HG02588 (cell line): ENCODE results near the gene NR1H2.
"Not testable (repeated sequence)": the region's sequence is repeated elsewhere in the genome, so short reads cannot be mapped to it uniquely, and the experiment has no call there.

ENCODE experiments used
- ATAC-seq: cut with Tn5 transposase; IDR thresholded peaks from one replicate; pipeline ENCODE4 v1.9.1; 2021; ENCODE audit warnings: mild to moderate bottlenecking, moderate library complexity; ENCODE audit not compliant: unreplicated experiment

Gene NR1H2

DNA sequence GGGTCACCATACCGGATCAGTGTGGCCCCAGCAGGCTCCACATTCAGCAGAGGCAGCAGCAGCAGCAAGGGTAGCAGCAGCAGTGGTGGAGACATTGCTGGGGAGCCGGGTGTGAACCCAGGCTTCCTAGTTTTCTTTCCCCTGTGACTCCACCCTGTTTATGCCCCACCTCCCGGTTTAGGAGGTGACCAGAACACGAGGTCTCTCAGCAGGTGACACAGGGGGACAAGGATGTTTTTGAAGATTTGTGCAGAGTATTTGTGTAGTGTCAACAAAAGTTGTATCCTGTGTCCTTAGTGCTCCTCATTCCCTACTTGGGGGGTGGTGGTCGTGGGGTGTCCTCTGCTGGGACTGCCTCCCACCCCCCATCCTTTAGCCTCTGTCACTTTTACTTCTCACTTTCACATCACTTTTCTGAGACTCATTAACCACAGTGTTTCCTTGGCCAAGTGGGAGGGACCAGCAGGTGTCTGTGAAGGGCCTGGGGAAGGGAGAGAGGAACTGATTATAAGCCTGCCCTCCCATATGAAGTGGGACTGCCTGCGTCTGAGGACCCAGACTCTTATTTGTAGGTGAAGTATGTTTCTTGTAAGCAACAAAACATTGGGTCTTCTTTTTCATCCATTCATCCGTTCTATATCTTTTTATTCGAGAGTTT lies 31.5 kb upstream of the NR1H2 start:
- ATAC-seq: peak; percentile 37

DNA sequence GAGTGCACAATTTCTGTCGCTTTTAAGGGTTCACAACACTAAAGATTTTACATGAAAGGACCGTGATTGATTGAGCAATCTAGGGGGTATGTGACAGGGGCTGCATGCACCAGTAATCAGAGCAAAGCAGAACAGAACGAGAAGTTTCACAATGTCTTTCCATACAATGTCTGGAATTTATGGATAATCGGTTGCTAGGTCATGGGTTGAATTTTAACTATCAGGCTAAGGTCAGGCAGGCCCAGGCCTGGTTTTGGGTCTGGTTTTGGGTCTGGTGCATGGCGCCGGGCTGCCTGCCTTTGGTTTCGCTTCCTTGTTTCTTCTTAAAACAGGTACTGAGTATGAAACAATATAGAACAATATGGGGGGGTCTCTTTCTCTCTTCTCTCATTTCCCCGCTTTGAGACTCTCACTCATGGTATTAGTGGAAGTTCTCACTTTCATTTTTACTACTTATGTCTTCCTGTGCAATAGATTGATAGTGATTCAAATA lies 29.1 kb upstream of the NR1H2 start:
- not testable (repeated sequence) for ATAC-seq

- ATAC-seq: no peak
Measured at GRCh38 chr19:50349277-50350057, 26.8 kb upstream of the NR1H2 start.

DNA sequence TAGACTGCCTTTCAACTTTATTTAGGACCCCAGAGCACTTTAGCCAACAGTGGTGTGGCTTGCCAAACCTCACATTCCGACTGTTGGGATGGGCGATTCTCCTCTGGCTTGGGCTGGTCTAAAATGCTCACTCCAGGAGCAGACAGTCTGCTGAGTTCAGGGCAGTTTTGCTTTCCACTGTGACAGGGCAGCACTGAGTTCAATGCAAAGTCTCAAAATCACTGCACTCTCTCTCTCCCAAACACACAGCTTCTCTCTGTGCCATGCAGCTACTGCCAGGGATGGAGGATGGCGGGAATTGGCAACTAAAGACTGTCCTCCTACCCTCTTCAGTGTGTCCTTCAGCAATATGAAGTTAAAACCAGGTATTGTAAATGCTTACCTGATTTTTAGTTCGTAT lies 24.0 kb upstream of the NR1H2 start:
- ATAC-seq: no peak

DNA sequence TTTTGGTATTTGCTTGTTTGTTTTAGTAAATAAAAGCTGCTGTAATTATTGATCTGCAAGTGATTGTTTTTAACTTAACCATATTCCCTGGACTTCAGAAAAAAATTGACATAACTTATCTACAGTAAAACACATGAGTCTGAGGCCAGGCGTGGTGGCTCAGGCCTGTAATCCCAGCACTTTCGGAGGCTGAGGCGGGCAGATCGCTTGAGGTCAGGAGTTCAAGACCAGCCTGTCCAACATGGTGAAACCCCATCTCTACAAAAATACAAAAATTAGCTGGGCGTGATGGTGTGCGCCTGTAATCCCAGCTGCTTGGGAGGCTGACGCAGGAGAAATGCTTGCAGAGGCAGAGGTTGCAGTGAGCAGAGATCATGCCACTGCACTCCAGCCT lies 22.8 kb upstream of the NR1H2 start:
- not testable (repeated sequence) for ATAC-seq

DNA sequence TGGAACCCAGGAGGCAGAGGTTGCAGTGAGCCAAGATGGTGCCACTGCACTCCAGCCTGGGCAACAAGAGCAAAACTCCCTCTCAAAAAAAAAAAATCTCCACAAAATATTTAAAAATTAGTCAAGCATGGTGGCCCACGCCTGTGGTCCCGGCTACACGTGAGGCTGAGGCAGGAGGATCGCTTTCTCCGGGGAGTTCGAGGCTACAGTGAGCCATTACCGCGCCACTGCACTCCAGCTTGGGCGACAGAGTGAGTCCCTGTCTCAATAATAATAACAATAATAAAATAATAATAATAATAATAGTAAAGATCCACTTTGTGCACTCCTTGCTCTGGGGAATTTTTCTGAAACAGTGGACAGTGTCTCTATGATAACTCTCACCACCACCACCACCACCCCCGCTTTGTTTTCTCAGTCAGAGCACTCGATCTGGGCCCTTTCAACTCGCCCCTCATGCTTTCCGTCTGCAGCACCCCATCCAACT lies 19.5 kb upstream of the NR1H2 start:
- ATAC-seq: no peak

DNA sequence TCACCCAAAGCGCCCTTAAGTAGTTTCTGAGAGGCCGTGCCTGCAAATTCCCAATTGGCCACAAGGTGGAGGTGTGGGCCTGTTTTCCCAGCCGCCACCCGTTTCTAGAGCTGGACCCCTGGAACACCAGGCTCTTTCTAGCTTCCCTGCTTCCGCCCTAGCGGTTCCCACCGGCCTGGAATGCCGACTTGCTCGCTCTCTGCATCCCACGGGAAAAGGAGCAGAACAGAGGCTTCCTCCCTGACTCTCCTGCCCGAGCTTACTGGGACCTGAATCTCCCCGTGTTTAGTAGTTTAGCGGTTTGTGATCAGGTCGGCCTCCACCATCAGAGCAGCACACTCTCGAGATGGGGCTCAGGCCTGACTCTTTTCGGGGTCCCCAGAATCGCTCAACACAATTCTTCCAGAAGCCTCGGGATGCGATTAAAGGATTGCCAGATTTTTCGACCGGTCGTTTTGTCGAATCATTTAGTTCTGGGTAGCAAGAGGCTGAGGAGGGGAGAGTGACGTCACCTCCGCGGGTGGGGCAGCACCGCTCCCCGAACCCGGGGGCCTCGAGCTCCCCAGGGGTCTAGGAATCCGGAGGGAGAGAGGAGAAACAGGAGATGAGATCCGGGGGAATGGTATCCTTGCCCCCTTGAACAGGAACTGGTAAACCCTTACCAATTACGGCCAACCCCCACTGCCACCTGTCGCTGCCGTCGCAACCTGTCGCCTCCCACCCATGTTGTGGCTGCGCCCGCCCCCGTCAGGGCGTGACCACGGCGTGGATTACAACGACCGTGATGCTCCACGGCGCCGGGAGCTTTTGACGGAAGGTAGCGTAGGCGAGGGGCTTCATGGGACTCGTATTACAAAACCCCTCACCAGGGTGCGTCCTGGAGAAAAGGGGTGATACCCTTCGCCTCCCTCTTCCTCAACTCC lies 18.8 kb upstream of the NR1H2 start:
- peak; percentile 45 for ATAC-seq

GRCh38 chr19:50358483-50359327 lies 17.6 kb upstream of the NR1H2 start:
- no peak for ATAC-seq

DNA sequence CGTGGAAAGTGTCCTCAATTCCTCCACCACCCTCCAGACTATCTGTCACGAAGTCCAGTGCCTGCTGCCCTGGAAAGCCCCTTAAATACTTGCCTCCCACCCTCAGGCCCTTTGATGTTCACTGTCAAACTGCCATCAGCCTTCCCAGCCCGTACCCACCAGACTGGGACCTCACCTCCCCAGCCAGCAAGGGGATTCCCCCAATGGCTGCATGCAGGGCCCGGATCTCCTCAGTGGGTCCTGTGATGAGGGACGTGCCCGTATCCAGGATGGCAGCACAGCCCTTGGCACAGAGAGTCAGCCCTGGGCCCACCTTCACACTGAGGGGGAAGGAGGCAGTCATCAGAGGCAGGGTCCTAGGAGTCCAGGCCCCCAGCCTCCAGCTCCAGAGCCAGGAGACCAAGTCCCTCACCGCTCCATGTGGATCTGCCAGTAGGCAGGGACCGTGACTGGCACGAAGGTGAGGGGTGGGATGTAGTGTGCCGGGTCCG lies 16.9 kb upstream of the NR1H2 start:
- no peak for ATAC-seq

DNA sequence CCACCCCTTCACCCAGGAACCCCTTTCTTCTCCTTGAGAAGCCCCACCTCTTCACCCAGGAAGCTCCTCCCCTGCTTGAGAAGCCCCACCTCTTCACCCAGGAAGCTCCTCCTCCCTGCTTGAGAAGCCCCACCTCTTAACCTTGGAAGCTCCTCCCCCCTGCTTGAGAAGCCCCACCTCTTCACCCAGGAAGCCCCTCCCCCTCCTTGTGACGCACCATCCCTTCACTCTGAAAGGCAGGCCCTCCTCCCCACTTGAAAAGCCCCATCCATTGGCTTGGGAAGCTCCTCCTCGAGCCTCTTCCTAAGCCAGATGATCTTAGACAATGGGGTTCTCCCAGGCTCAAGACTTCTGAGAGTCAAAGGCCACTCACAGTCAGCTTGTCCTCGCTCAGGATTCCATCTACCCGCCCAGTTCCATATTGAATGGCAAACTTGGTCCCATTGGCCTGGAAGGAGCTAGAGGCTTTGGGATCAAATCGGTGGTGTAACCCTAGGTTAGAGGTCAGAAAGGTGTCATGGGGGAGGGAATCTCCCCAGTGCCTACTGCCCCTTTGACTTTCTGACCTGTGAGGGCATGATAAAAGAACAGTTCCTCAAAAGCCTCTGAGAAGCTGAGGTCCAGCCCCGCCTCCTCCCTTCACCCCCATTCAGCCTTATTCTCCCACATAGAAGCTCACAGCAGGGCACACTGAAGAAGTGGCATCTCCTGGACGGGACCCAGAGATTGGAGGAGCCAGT lies 14.8 kb upstream of the NR1H2 start:
- no peak for ATAC-seq

DNA sequence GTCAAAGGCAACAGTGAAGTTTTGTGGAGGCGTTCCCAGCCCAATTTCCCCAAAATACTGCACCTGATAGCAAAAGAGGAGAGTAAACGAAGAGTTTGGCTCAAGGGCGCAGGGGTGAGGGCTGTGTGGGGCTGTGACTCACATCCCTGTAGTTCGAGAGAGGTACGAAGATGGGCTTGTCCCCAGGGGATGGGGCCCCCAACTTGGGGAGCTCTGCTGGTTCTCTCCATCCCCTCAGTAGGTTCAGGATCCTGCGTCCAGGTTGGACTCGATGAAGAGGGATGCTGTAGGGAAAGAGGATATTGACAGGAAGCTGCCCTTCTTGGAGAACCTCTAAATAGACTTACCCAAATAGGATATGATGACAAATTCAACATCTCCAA lies 14.2 kb upstream of the NR1H2 start:
- ATAC-seq: no peak

GRCh38 chr19:50362656-50363424 lies 13.4 kb upstream of the NR1H2 start:
- ATAC-seq: no peak

GRCh38 chr19:50365434-50366306 lies 10.6 kb upstream of the NR1H2 start, which contains the start of gene NAPSA:
Gene NAPSA, minus strand, starts transcription at chr19:50365639. Its CDS starts 18 bp downstream, at chr19:50365621.
- no peak for ATAC-seq

GRCh38 chr19:50368649-50369570 lies 7.3 kb upstream of the NR1H2 start:
- ATAC-seq: no peak

- ATAC-seq: no peak
Measured at GRCh38 chr19:50371914-50372475, 4.3 kb upstream of the NR1H2 start.

GRCh38 chr19:50377051-50377461 lies 799 bp downstream of the NR1H2 start:
- ATAC-seq: no peak
